Measurements from ENCODE around the gene FRMPD1. TPM values are rescaled to one million over a fixed set of nuclear protein-coding genes. Genes with fewer than 3 reads are reported as not detected.

FRMPD1 gene
- total RNA-seq, 1 experiment from 2014 or later, result 0.26 TPM

DNA sequence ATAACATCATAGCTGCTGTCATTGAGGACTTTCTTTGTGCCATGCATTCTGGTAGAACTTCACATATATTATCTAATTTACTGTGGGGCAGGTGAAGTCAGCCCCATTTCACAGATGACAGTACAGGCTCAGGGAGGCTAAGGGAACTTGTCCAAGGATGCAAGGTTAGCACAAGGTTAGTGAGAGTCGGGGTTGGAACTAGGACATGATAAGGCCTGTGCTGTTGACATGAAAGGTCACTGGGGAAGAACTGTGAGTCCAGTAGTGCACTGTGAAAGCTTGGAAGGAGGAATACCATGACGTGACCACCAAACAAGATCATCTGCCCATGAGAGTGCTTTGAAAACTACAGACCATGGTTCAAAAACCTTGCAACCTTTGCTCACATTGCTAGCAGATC is 26.7 kb downstream of the FRMPD1 start (continued):
- TF ChIP-seq, protein P1, sequence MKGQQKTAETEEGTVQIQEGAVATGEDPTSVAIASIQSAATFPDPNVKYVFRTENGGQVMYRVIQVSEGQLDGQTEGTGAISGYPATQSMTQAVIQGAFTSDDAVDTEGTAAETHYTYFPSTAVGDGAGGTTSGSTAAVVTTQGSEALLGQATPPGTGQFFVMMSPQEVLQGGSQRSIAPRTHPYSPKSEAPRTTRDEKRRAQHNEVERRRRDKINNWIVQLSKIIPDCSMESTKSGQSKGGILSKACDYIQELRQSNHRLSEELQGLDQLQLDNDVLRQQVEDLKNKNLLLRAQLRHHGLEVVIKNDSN (CRISPR knock-in tag; IDR thresholded peaks at IDR 0.05), result no peak
- TF ChIP-seq NR2C2 (CRISPR knock-in tag; IDR thresholded peaks at IDR 0.05) (no peak), NR1H2 (CRISPR knock-in tag; IDR thresholded peaks at IDR 0.05) (no peak), ATF1 (CRISPR knock-in tag; IDR thresholded peaks at IDR 0.05) (no peak)

DNA sequence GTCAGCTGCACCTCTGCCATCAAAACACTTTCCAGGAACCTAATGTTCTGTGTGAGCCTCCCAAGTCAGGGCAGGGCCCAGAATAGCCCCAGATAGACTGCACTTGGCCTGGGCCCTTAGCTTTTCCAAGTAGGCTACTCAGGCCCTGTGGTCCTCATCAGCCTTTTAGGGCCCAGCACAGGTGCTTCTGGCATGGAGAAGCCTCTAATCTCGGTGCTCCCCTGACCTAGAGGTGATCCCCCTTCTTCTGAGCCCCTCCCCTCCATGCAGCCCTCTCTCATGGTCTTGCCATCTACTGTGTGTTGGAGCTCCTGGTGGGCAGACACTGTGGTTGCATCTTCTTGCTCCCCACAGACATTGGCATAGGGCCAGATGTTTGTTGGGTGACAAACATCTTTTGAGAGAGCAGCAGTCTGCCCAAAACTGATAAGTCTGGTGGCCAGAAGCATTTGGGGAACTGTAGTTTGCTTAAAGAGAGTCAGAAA is 28.1 kb downstream of the FRMPD1 start:
- H3K9me3 Mint-ChIP-seq, result no peaks in the 10 kb centered on the region
- no peaks in the 10 kb centered on the region for H3K4me1 Mint-ChIP-seq
- CTCF ChIA-PET, result interaction anchor here (2.2 kb wide), 1 partner anchor 10 kb away, joined by 12 read pairs; no protein-coding TSS in a partner anchor
- ATAC-seq (peak; percentile 52; the same call in 1 of the 2 replicates), DNase-seq (ENCODE audit: low spot score) (no peak)
- no peak overlapping the region for H3K27ac Mint-ChIP-seq
- no peaks in the 10 kb centered on the region; the same call in 1 of the 2 replicates for H3K27me3 Mint-ChIP-seq (ENCODE audit: low read depth)
- POLR2A ChIA-PET, result interaction anchor here (0.5 kb wide), 1 partner anchor 74 kb away, joined by 3 read pairs; no protein-coding TSS in a partner anchor
- H3K36me3 Mint-ChIP-seq, result no peaks in the 10 kb centered on the region
- TF ChIP-seq ZNF423 (CRISPR knock-in tag; IDR thresholded peaks at IDR 0.05), result no peak
- TF ChIP-seq, protein P2, sequence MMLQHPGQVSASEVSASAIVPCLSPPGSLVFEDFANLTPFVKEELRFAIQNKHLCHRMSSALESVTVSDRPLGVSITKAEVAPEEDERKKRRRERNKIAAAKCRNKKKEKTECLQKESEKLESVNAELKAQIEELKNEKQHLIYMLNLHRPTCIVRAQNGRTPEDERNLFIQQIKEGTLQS (CRISPR knock-in tag; conservative IDR thresholded peaks at IDR 0.05), result no peak
- no peak overlapping the region for H3K4me3 Mint-ChIP-seq

DNA sequence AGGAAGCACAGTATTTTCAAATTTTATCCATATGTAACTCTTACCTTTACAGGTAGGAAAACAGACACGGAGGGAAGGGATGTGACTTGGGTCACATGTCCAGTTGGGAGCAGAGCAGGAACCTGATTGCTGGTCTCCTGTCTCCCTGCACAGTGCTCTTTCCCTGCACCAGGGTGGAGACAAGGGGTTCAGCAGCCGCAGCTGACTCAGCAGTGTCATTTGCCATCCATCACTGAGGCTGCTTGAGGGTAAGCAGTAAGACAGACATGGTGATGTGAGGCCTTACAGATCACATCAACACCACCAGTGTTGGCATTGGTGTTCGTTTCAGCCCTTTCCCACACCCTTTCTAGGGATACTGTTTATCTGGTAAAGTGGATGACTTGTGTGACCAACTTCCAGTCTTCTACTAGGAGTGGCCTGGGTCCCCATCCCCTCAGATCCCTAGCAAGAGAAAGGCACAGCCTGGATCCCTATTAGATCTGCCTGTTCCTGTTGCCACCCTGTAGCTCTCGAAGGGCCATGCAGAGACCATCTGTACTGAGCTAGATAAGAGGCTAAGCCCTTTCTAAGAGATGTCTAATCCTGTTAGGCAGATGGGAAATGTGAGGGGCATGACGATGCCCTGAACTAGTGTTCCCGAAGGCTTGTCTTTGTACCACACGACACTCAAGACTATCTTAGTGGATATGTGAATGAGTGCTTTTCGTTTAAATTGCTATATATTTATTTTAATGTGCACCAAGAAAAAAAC is 29.1 kb downstream of the FRMPD1 start:
- H3K4me1 Mint-ChIP-seq, result no peaks in the 10 kb centered on the region
- POLR2A ChIA-PET, result no interaction called here
- no peak overlapping the region for H3K4me3 Mint-ChIP-seq
- no peak overlapping the region for H3K27ac Mint-ChIP-seq
- ATAC-seq, result no peak
- H3K36me3 Mint-ChIP-seq, result no peaks in the 10 kb centered on the region
- CTCF ChIA-PET, result interaction anchor here (2.2 kb wide), 1 partner anchor 11 kb away, joined by 12 read pairs; no protein-coding TSS in a partner anchor
- H3K27me3 Mint-ChIP-seq (ENCODE audit: low read depth), result no peaks in the 10 kb centered on the region; the same call in 1 of the 2 replicates
- TF ChIP-seq ATF1 (CRISPR knock-in tag; IDR thresholded peaks at IDR 0.05), result no peak
- no peak for TF ChIP-seq ZNF671 (CRISPR knock-in tag; IDR thresholded peaks at IDR 0.05)
- no peak for TF ChIP-seq TEAD4 (CRISPR knock-in tag; IDR thresholded peaks at IDR 0.05)
- DNase-seq (ENCODE audit: low spot score), result no peak
- peaks cover 3% of the 10 kb centered on the region; the same call in 1 of the 2 replicates for H3K9me3 Mint-ChIP-seq

DNA sequence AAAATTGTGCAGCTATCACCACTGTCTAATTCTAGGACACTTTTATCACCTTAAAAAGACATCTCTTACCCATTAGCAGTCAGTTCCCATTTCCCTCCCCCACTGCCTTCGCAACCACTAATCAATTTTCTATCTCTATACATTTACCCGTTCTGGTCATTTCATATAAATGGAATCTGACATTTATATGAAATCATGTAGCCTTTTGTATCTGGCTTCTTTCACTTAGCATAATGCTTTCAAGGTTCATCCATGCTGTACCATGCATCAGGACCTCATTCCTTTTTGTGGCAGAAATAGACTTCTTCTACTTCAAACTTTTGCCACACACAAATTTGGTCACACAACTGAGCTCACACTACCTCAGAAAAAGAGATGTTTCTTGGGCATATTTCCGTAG is 32.2 kb downstream of the FRMPD1 start:
- no peaks in the 10 kb centered on the region; the same call in 1 of the 2 replicates for H3K27me3 Mint-ChIP-seq (ENCODE audit: low read depth)
- POLR2A ChIA-PET, result no interaction called here
- TF ChIP-seq, protein P3, sequence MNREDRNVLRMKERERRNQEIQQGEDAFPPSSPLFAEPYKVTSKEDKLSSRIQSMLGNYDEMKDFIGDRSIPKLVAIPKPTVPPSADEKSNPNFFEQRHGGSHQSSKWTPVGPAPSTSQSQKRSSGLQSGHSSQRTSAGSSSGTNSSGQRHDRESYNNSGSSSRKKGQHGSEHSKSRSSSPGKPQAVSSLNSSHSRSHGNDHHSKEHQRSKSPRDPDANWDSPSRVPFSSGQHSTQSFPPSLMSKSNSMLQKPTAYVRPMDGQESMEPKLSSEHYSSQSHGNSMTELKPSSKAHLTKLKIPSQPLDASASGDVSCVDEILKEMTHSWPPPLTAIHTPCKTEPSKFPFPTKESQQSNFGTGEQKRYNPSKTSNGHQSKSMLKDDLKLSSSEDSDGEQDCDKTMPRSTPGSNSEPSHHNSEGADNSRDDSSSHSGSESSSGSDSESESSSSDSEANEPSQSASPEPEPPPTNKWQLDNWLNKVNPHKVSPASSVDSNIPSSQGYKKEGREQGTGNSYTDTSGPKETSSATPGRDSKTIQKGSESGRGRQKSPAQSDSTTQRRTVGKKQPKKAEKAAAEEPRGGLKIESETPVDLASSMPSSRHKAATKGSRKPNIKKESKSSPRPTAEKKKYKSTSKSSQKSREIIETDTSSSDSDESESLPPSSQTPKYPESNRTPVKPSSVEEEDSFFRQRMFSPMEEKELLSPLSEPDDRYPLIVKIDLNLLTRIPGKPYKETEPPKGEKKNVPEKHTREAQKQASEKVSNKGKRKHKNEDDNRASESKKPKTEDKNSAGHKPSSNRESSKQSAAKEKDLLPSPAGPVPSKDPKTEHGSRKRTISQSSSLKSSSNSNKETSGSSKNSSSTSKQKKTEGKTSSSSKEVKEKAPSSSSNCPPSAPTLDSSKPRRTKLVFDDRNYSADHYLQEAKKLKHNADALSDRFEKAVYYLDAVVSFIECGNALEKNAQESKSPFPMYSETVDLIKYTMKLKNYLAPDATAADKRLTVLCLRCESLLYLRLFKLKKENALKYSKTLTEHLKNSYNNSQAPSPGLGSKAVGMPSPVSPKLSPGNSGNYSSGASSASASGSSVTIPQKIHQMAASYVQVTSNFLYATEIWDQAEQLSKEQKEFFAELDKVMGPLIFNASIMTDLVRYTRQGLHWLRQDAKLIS (CRISPR knock-in tag; IDR thresholded peaks at IDR 0.05; ENCODE audit: borderline replicate concordance), result no peak
- TF ChIP-seq ZNF219 (CRISPR knock-in tag; IDR thresholded peaks at IDR 0.05; ENCODE audit: borderline replicate concordance) (no peak), NFE2L1 (CRISPR knock-in tag; IDR thresholded peaks at IDR 0.05) (no peak), ESRRA (CRISPR knock-in tag; IDR thresholded peaks at IDR 0.05; ENCODE audit: borderline replicate concordance) (no peak)
- TF ChIP-seq, protein P4, sequence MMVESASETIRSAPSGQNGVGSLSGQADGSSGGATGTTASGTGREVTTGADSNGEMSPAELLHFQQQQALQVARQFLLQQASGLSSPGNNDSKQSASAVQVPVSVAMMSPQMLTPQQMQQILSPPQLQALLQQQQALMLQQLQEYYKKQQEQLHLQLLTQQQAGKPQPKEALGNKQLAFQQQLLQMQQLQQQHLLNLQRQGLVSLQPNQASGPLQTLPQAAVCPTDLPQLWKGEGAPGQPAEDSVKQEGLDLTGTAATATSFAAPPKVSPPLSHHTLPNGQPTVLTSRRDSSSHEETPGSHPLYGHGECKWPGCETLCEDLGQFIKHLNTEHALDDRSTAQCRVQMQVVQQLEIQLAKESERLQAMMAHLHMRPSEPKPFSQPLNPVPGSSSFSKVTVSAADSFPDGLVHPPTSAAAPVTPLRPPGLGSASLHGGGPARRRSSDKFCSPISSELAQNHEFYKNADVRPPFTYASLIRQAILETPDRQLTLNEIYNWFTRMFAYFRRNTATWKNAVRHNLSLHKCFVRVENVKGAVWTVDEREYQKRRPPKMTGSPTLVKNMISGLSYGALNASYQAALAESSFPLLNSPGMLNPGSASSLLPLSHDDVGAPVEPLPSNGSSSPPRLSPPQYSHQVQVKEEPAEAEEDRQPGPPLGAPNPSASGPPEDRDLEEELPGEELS (CRISPR knock-in tag; IDR thresholded peaks at IDR 0.05), result no peak
- TF ChIP-seq, protein P5, sequence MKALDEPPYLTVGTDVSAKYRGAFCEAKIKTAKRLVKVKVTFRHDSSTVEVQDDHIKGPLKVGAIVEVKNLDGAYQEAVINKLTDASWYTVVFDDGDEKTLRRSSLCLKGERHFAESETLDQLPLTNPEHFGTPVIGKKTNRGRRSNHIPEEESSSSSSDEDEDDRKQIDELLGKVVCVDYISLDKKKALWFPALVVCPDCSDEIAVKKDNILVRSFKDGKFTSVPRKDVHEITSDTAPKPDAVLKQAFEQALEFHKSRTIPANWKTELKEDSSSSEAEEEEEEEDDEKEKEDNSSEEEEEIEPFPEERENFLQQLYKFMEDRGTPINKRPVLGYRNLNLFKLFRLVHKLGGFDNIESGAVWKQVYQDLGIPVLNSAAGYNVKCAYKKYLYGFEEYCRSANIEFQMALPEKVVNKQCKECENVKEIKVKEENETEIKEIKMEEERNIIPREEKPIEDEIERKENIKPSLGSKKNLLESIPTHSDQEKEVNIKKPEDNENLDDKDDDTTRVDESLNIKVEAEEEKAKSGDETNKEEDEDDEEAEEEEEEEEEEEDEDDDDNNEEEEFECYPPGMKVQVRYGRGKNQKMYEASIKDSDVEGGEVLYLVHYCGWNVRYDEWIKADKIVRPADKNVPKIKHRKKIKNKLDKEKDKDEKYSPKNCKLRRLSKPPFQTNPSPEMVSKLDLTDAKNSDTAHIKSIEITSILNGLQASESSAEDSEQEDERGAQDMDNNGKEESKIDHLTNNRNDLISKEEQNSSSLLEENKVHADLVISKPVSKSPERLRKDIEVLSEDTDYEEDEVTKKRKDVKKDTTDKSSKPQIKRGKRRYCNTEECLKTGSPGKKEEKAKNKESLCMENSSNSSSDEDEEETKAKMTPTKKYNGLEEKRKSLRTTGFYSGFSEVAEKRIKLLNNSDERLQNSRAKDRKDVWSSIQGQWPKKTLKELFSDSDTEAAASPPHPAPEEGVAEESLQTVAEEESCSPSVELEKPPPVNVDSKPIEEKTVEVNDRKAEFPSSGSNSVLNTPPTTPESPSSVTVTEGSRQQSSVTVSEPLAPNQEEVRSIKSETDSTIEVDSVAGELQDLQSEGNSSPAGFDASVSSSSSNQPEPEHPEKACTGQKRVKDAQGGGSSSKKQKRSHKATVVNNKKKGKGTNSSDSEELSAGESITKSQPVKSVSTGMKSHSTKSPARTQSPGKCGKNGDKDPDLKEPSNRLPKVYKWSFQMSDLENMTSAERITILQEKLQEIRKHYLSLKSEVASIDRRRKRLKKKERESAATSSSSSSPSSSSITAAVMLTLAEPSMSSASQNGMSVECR (CRISPR knock-in tag; IDR thresholded peaks at IDR 0.05; ENCODE audit: borderline replicate concordance), result no peak

More for the DNA sequence above, 32.2 kb downstream of the FRMPD1 start:
- no peak for DNase-seq (ENCODE audit: low spot score)
- no peaks in the 10 kb centered on the region for H3K36me3 Mint-ChIP-seq
- ATAC-seq, result no peak
- H3K4me1 Mint-ChIP-seq, result no peaks in the 10 kb centered on the region
- peaks cover 3% of the 10 kb centered on the region; the same call in 1 of the 2 replicates for H3K9me3 Mint-ChIP-seq
- CTCF ChIA-PET, result interaction anchor here (1.2 kb wide), 1 partner anchor 15 kb away, joined by 4 read pairs; no protein-coding TSS in a partner anchor
- H3K27ac Mint-ChIP-seq, result no peak overlapping the region
- H3K4me3 Mint-ChIP-seq, result no peak overlapping the region
